SK-N-SH treated with all-trans-retinoic acid at 6 μM for 48 hours (cell line): Measurements from ENCODE around the gene MMP25.

Experiments used
- ARNTL ChIP-seq: fragments of 450-650 bp; formaldehyde crosslinking; IDR thresholded peaks from 2 replicates; pipeline ENCODE4 v1.5.0; 2020; ENCODE audit warnings: low read depth, mild to moderate bottlenecking, moderate library complexity, borderline replicate concordance
- CREB5 ChIP-seq: fragments of 250-450 bp; sonication (Bioruptor Pico); IDR thresholded peaks from 2 replicates; pipeline ENCODE4 v1.5.1; 2020; ENCODE audit warnings: low read depth, mild to moderate bottlenecking, moderate library complexity
- CSDC2 ChIP-seq: fragments of 250-450 bp; sonication (Bioruptor Pico); IDR thresholded peaks from 2 replicates; pipeline ENCODE4 v1.5.0; 2020; ENCODE audit warnings: mild to moderate bottlenecking, moderate library complexity
- CSRNP3 ChIP-seq: fragments of 250-450 bp; sonication (Bioruptor Pico); IDR thresholded peaks from 2 replicates; pipeline ENCODE4 v1.5.1; 2021; ENCODE audit warnings: mild to moderate bottlenecking, moderate library complexity
- ISL1 ChIP-seq: fragments of 250-450 bp; sonication (Bioruptor Pico); IDR thresholded peaks from 2 replicates; pipeline ENCODE4 v2.1.2; 2022; ENCODE audit warnings: mild to moderate bottlenecking, moderate library complexity
- PPARA ChIP-seq: fragments of 250-450 bp; sonication (Bioruptor Pico); IDR thresholded peaks from 2 replicates; pipeline ENCODE4 v1.5.0; 2020; ENCODE audit warnings: mild to moderate bottlenecking, borderline replicate concordance
- RARB ChIP-seq: fragments of 250-450 bp; sonication (Bioruptor Pico); IDR thresholded peaks from 2 replicates; pipeline ENCODE4 v1.8.0; 2021; ENCODE audit warnings: mild to moderate bottlenecking, moderate library complexity
- ZC3H10 ChIP-seq: fragments of 250-450 bp; sonication (Bioruptor Pico); IDR thresholded peaks from 2 replicates; pipeline ENCODE4 v1.5.1; 2021; ENCODE audit warnings: mild to moderate bottlenecking, moderate library complexity
- ZNF565 ChIP-seq: fragments of 450-650 bp; formaldehyde crosslinking; conservative IDR thresholded peaks from 2 replicates; pipeline ENCODE4 v1.5.0; 2020; ENCODE audit warnings: low read depth, mild to moderate bottlenecking, moderate library complexity
- TF ChIP-seq, protein P1 (sequence below): fragments of 250-450 bp; sonication (Bioruptor Pico); IDR thresholded peaks from 2 replicates; pipeline ENCODE4 v1.8.0; 2021; ENCODE audit warnings: low read depth, mild to moderate bottlenecking, moderate library complexity, borderline replicate concordance

DNA sequence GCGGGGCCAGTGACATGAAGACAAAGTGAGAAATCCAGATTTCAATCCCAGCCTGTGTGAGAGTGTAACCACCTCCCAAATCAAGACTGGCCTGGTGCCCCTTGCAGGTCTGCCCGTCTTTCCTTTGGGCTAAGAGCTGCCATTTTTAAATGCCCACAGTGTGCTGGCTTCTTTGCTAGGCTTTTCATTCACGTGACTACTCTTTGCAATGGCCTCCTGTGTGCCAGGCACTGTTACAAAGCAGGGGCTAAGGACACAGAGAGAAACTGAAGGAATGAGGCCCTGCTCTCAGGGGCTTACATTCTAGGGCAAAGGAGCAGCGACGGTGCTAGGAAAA lies 53.0 kb downstream of the MMP25 start:
- TF ChIP-seq RARB (CRISPR knock-in tag): no peak
- TF ChIP-seq ARNTL: no peak
- TF ChIP-seq CSDC2 (CRISPR knock-in tag): no peak
- TF ChIP-seq CREB5 (CRISPR knock-in tag): no peak
- no peak for TF ChIP-seq CSRNP3
- TF ChIP-seq, protein P1, sequence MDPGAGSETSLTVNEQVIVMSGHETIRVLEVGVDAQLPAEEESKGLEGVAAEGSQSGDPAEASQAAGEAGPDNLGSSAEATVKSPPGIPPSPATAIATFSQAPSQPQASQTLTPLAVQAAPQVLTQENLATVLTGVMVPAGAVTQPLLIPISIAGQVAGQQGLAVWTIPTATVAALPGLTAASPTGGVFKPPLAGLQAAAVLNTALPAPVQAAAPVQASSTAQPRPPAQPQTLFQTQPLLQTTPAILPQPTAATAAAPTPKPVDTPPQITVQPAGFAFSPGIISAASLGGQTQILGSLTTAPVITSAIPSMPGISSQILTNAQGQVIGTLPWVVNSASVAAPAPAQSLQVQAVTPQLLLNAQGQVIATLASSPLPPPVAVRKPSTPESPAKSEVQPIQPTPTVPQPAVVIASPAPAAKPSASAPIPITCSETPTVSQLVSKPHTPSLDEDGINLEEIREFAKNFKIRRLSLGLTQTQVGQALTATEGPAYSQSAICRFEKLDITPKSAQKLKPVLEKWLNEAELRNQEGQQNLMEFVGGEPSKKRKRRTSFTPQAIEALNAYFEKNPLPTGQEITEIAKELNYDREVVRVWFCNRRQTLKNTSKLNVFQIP (CRISPR knock-in tag): no peak
- no peak for TF ChIP-seq ISL1
- TF ChIP-seq PPARA (CRISPR knock-in tag): no peak
- no peak for TF ChIP-seq ZC3H10
- TF ChIP-seq ZNF565 (CRISPR knock-in tag): no peak
